ENCODE measurements around the gene RNGTT.

- TF ChIP-seq POLR2A (IDR thresholded peaks at IDR 0.05): no peak
- TF ChIP-seq, protein P1, sequence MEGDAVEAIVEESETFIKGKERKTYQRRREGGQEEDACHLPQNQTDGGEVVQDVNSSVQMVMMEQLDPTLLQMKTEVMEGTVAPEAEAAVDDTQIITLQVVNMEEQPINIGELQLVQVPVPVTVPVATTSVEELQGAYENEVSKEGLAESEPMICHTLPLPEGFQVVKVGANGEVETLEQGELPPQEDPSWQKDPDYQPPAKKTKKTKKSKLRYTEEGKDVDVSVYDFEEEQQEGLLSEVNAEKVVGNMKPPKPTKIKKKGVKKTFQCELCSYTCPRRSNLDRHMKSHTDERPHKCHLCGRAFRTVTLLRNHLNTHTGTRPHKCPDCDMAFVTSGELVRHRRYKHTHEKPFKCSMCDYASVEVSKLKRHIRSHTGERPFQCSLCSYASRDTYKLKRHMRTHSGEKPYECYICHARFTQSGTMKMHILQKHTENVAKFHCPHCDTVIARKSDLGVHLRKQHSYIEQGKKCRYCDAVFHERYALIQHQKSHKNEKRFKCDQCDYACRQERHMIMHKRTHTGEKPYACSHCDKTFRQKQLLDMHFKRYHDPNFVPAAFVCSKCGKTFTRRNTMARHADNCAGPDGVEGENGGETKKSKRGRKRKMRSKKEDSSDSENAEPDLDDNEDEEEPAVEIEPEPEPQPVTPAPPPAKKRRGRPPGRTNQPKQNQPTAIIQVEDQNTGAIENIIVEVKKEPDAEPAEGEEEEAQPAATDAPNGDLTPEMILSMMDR (IDR thresholded peaks at IDR 0.05): no peak
Observed at GRCh38 chr6:88866856-88867255, 96.6 kb downstream of the RNGTT start.
